ENCODE measurements around the gene SPATA45.

SPATA45 gene

GRCh38 chr1:212857992-212858460 lies 10.6 kb upstream of the SPATA45 start, which contains the start of gene FLVCR1:
Gene FLVCR1, plus strand, starts transcription at chr1:212858275. Its CDS starts 178 bp downstream, at chr1:212858453.
- Histone ChIP-seq H2AFZ (ENCODE audit: low read length) (peak within 1 kb of the TSS; percentile 82), H3K4me1 (ENCODE audit: insufficient read depth, low read length, severe bottlenecking) (peaks cover 48% of the 10 kb centered on the region), H3K4me2 (ENCODE audit: low read length) (peak within 1 kb of the TSS; percentile 90), H3K79me2 (ENCODE audit: insufficient read depth, low read length) (peaks cover 37% of the 10 kb centered on the region), H3K4me3 (ENCODE audit: low read depth, low read length, poor library complexity, severe bottlenecking) (peak within 1 kb of the TSS; percentile 91), H3K36me3 (ENCODE audit: insufficient read depth, low read length) (peaks cover 35% of the 10 kb centered on the region), H3K9me3 (ENCODE audit: low read length) (no peaks in the 10 kb centered on the region), H3K27ac (ENCODE audit: low read depth, low read length, poor library complexity, severe bottlenecking) (peak within 1 kb of the TSS; percentile 54), H3K9ac (ENCODE audit: low read length) (peak within 1 kb of the TSS; percentile 88), H3F3A (ENCODE audit: insufficient read depth, low read length) (no peaks in the 10 kb centered on the region), H3K27me3 (ENCODE audit: insufficient read depth, low read length) (no peaks in the 10 kb centered on the region), H4K20me1 (ENCODE audit: insufficient read depth, low read length) (no peaks in the 10 kb centered on the region), H3K9me2 (ENCODE audit: low read depth, low read length) (no peaks in the 10 kb centered on the region)
- TF ChIP-seq CTCF (IDR thresholded peaks at IDR 0.05; ENCODE audit: low read length) = no peak
- no peak for TF ChIP-seq EZH2 (IDR thresholded peaks at IDR 0.05; ENCODE audit: borderline replicate concordance, low read length)

- no peak overlapping the region for H3K27ac ChIP-seq (ENCODE audit: low read depth, low read length, poor library complexity, severe bottlenecking)
- H3K4me3 ChIP-seq (ENCODE audit: low read depth, low read length, poor library complexity, severe bottlenecking) = peak overlapping the region; percentile 91
- H3K9me3 ChIP-seq (ENCODE audit: low read length) = no peaks in the 10 kb centered on the region
- H3F3A ChIP-seq (ENCODE audit: insufficient read depth, low read length) = no peaks in the 10 kb centered on the region
- no peaks in the 10 kb centered on the region for H3K9me2 ChIP-seq (ENCODE audit: low read depth, low read length)
- peak overlapping the region; percentile 88; the same call in 1 of the 2 replicates for H3K9ac ChIP-seq (ENCODE audit: low read length)
- TF ChIP-seq CTCF (IDR thresholded peaks at IDR 0.05; ENCODE audit: low read length) = no peak
- no peak for TF ChIP-seq EZH2 (IDR thresholded peaks at IDR 0.05; ENCODE audit: borderline replicate concordance, low read length)
- H3K36me3 ChIP-seq (ENCODE audit: insufficient read depth, low read length) = peaks cover 28% of the 10 kb centered on the region
- H4K20me1 ChIP-seq (ENCODE audit: insufficient read depth, low read length) = no peaks in the 10 kb centered on the region
- peak overlapping the region; percentile 90 for H3K4me2 ChIP-seq (ENCODE audit: low read length)
- no peak overlapping the region for H2AFZ ChIP-seq (ENCODE audit: low read length)
- H3K4me1 ChIP-seq (ENCODE audit: insufficient read depth, low read length, severe bottlenecking) = peaks cover 41% of the 10 kb centered on the region
- H3K27me3 ChIP-seq (ENCODE audit: insufficient read depth, low read length) = no peaks in the 10 kb centered on the region
- H3K79me2 ChIP-seq (ENCODE audit: insufficient read depth, low read length) = peaks cover 30% of the 10 kb centered on the region
These were observed 9.3 kb upstream of the SPATA45 start for GRCh38 chr1:212856755-212857154.

GRCh38 chr1:212853658-212854057 lies 6.2 kb upstream of the SPATA45 start:
- Histone ChIP-seq H3K9ac (ENCODE audit: low read length) (no peak overlapping the region), H3K9me3 (ENCODE audit: low read length) (no peaks in the 10 kb centered on the region), H3K79me2 (ENCODE audit: insufficient read depth, low read length) (peaks cover 3% of the 10 kb centered on the region; the same call in 1 of the 2 replicates), H3K4me1 (ENCODE audit: insufficient read depth, low read length, severe bottlenecking) (peaks cover 16% of the 10 kb centered on the region), H4K20me1 (ENCODE audit: insufficient read depth, low read length) (no peaks in the 10 kb centered on the region), H3K27ac (ENCODE audit: low read depth, low read length, poor library complexity, severe bottlenecking) (no peak overlapping the region), H3K4me2 (ENCODE audit: low read length) (no peak overlapping the region), H3K9me2 (ENCODE audit: low read depth, low read length) (no peaks in the 10 kb centered on the region), H3K27me3 (ENCODE audit: insufficient read depth, low read length) (no peaks in the 10 kb centered on the region), H3K4me3 (ENCODE audit: low read depth, low read length, poor library complexity, severe bottlenecking) (no peak overlapping the region), H3K36me3 (ENCODE audit: insufficient read depth, low read length) (peaks cover 16% of the 10 kb centered on the region; the same call in 1 of the 2 replicates), H2AFZ (ENCODE audit: low read length) (no peak overlapping the region), H3F3A (ENCODE audit: insufficient read depth, low read length) (no peaks in the 10 kb centered on the region)
- no peak for TF ChIP-seq EZH2 (IDR thresholded peaks at IDR 0.05; ENCODE audit: borderline replicate concordance, low read length)
- no peak for TF ChIP-seq CTCF (IDR thresholded peaks at IDR 0.05; ENCODE audit: low read length)
